GM23338 (cell line): ENCODE data around the gene JAZF1. TPM values are rescaled to one million over a fixed set of nuclear protein-coding genes. Genes with fewer than 3 reads are reported as not detected.

Source experiments
- ATAC-seq: fragments of 200-7000 bp; cut with Tn5 transposase; 3 replicates; pipeline ENCODE4 v1.9.1; 2020
- DNase-seq: peaks from one replicate; pipeline ENCODE4 v3.0.0-alpha.2; 2015; ENCODE audit warnings: low spot score
- H2AFZ ChIP-seq: fragments of 200-600 bp; sonication (generic); 2 replicates; pipeline ENCODE4 v1.8.0; 2016; ENCODE audit warnings: antibody characterized with exemption, mild to moderate bottlenecking, moderate library complexity
- H3F3A ChIP-seq: fragments of 200-600 bp; sonication (generic); replicated peaks from 2 replicates; pipeline ENCODE4 v1.8.0; 2017; ENCODE audit warnings: antibody characterized with exemption, mixed run types, low read depth
- H3K27ac ChIP-seq: fragments of 200-600 bp; sonication (generic); 2 replicates; pipeline ENCODE4 v1.6.1; 2016; ENCODE audit warnings: low read depth
- H3K27me3 ChIP-seq: fragments of 200-600 bp; sonication (generic); 2 replicates; pipeline ENCODE4 v1.8.0; 2016; ENCODE audit warnings: mild to moderate bottlenecking, mixed run types, moderate library complexity; ENCODE audit not compliant: insufficient read depth
- H3K36me3 ChIP-seq: fragments of 200-600 bp; sonication (generic); 2 replicates; pipeline ENCODE4 v1.8.0; 2016; ENCODE audit warnings: mild to moderate bottlenecking; ENCODE audit not compliant: insufficient read depth
- H3K4me1 ChIP-seq: fragments of 200-600 bp; sonication (generic); 2 replicates; pipeline ENCODE4 v1.8.0; 2016; ENCODE audit warnings: mild to moderate bottlenecking, moderate library complexity; ENCODE audit not compliant: insufficient read depth
- H3K4me2 ChIP-seq: fragments of 200-600 bp; sonication (generic); 2 replicates; pipeline ENCODE4 v1.7.1; 2017; ENCODE audit warnings: mixed run types
- H3K4me3 ChIP-seq: fragments of 200-600 bp; sonication (generic); 2 replicates; pipeline ENCODE4 v1.6.1; 2016; ENCODE audit warnings: mixed run types
- H3K79me2 ChIP-seq: fragments of 200-600 bp; sonication (generic); replicated peaks from 2 replicates; pipeline ENCODE4 v1.8.0; 2017; ENCODE audit warnings: mild to moderate bottlenecking; ENCODE audit not compliant: insufficient read depth
- H3K9me2 ChIP-seq: fragments of 200-600 bp; sonication (generic); 2 replicates; pipeline ENCODE4 v1.8.0; 2017; ENCODE audit not compliant: insufficient read depth
- H4K20me1 ChIP-seq: fragments of 200-600 bp; sonication (generic); replicated peaks from 2 replicates; pipeline ENCODE4 v1.8.0; 2017; ENCODE audit warnings: mild to moderate bottlenecking; ENCODE audit not compliant: insufficient read depth
- H3K27ac Mint-ChIP-seq: 2 replicates; pipeline ENCODE4 v1.8.0; 2020; ENCODE audit warnings: inconsistent platforms, mild to moderate bottlenecking, moderate library complexity, mixed read lengths
- H3K27me3 Mint-ChIP-seq: 3 replicates; pipeline ENCODE4 v1.8.0; 2022; ENCODE audit warnings: low read depth, mild to moderate bottlenecking, moderate library complexity, mixed read lengths, inconsistent platforms; ENCODE audit not compliant: insufficient read depth, poor library complexity
- H3K36me3 Mint-ChIP-seq: 3 replicates; pipeline ENCODE4 v1.8.0; 2021; ENCODE audit warnings: low read depth, mild to moderate bottlenecking, inconsistent platforms, moderate library complexity, mixed read lengths
- H3K4me1 Mint-ChIP-seq: 3 replicates; pipeline ENCODE4 v1.8.0; 2020; ENCODE audit warnings: mild to moderate bottlenecking, inconsistent platforms, mixed read lengths
- H3K4me3 Mint-ChIP-seq: 3 replicates; pipeline ENCODE4 v1.8.0; 2021; ENCODE audit warnings: moderate library complexity, mild to moderate bottlenecking, inconsistent platforms, mixed read lengths
- H3K9me3 Mint-ChIP-seq: 3 replicates; pipeline ENCODE4 v1.8.0; 2020; ENCODE audit warnings: moderate library complexity, mild to moderate bottlenecking, inconsistent platforms, mixed read lengths
- CREB1 ChIP-seq: fragments of 250-450 bp; sonication (Bioruptor Pico); IDR thresholded peaks from 2 replicates; pipeline ENCODE4 v1.5.0; 2020; ENCODE audit warnings: low read depth, mild to moderate bottlenecking, moderate library complexity
- ETS1 ChIP-seq: IDR thresholded peaks from 2 replicates; pipeline ENCODE4 v1.6.1; 2016; ENCODE audit warnings: antibody characterized with exemption
- JUNB ChIP-seq: IDR thresholded peaks from one replicate; pipeline ENCODE4 v1.6.1; 2016; ENCODE audit warnings: antibody characterized with exemption; ENCODE audit not compliant: unreplicated experiment
- NANOG ChIP-seq: IDR thresholded peaks from 2 replicates; pipeline ENCODE4 v1.6.1; 2016; ENCODE audit warnings: antibody characterized with exemption, borderline replicate concordance
- REST ChIP-seq: IDR thresholded peaks from one replicate; pipeline ENCODE4 v1.6.1; 2018; ENCODE audit warnings: antibody characterized with exemption; ENCODE audit not compliant: unreplicated experiment
- ZNF114 ChIP-seq: fragments of 250-450 bp; sonication (Bioruptor Pico); IDR thresholded peaks from 2 replicates; pipeline ENCODE4 v1.5.0; 2020; ENCODE audit warnings: mild to moderate bottlenecking, moderate library complexity
- ZNF331 ChIP-seq: fragments of 250-450 bp; sonication (Bioruptor Pico); IDR thresholded peaks from 2 replicates; pipeline ENCODE4 v1.5.0; 2020; ENCODE audit warnings: low read depth, mild to moderate bottlenecking, moderate library complexity
- ZNF462 ChIP-seq: fragments of 250-450 bp; sonication (Bioruptor Pico); IDR thresholded peaks from 2 replicates; pipeline ENCODE4 v1.5.0; 2020; ENCODE audit warnings: mild to moderate bottlenecking, moderate library complexity
- polyA plus RNA-seq: library from polyadenylated mRNA; unstranded; fragments of >200 nt; fragmentation: Nextera tagmentation; extraction: Ambion mirVana; gene quantifications from 2 replicates; pipeline ENCODE4 v1.2.1, GENCODE V29; 2016
- total RNA-seq: library from RNA; depleted of rRNA; stranded (reverse); fragments of >200 nt; shearing (Covaris generic); gene quantifications from 2 replicates; pipeline ENCODE4 v1.2.3, GENCODE V29; 2014

Gene JAZF1
- total and polyA plus RNA-seq, 2 experiments from 2014 or later: 12.2 to 22.2 TPM

- Histone ChIP-seq H4K20me1 (no peaks in the 10 kb centered on the region), H3K4me1 (peaks cover 30% of the 10 kb centered on the region), H3K27ac (no peak overlapping the region), H2AFZ (no peak overlapping the region), H3K79me2 (peaks cover 67% of the 10 kb centered on the region), H3K4me3 (no peak overlapping the region), H3K4me2 (no peak overlapping the region), H3K9me2 (no peaks in the 10 kb centered on the region), H3F3A (no peaks in the 10 kb centered on the region), H3K36me3 (no peaks in the 10 kb centered on the region), H3K27me3 (no peaks in the 10 kb centered on the region)
- H3K4me1 Mint-ChIP-seq: peaks cover 16% of the 10 kb centered on the region
- DNase-seq: no peak
- H3K27ac Mint-ChIP-seq: no peak overlapping the region
- H3K9me3 Mint-ChIP-seq: no peaks in the 10 kb centered on the region
- H3K4me3 Mint-ChIP-seq: no peak overlapping the region
- no peaks in the 10 kb centered on the region for H3K27me3 Mint-ChIP-seq
- no peaks in the 10 kb centered on the region for H3K36me3 Mint-ChIP-seq
- TF ChIP-seq ETS1 (no peak), CREB1 (CRISPR knock-in tag) (no peak), ZNF462 (CRISPR knock-in tag) (no peak), ZNF114 (CRISPR knock-in tag) (no peak), NANOG (no peak), JUNB (no peak), ZNF331 (peak; percentile 97), REST (no peak)
- ATAC-seq: peak; percentile 46; the same call in 1 of the 3 replicates
Observed at GRCh38 chr7:28163949-28164348, 16.6 kb downstream of the JAZF1 start.
